LHCN-M2 (cell line): ENCODE measurements around the gene TWIST1. TPM values are rescaled to one million over a fixed set of nuclear protein-coding genes. Genes with fewer than 3 reads are reported as not detected.
A peak's percentile ranks its signal among the peaks of the same experiment; 100 is the strongest.

Experiments used
- DNase-seq: peaks from one replicate; pipeline ENCODE4 v3.0.0-alpha.2; 2012; ENCODE audit warnings: low read depth
- total RNA-seq: library from RNA; depleted of rRNA; stranded (reverse); fragments of >200 nt; gene quantifications from 2 replicates; pipeline ENCODE4 v1.2.3, GENCODE V29; 2014

Gene TWIST1
- total RNA-seq, 1 experiment from 2014 or later = 145 TPM

DNA sequence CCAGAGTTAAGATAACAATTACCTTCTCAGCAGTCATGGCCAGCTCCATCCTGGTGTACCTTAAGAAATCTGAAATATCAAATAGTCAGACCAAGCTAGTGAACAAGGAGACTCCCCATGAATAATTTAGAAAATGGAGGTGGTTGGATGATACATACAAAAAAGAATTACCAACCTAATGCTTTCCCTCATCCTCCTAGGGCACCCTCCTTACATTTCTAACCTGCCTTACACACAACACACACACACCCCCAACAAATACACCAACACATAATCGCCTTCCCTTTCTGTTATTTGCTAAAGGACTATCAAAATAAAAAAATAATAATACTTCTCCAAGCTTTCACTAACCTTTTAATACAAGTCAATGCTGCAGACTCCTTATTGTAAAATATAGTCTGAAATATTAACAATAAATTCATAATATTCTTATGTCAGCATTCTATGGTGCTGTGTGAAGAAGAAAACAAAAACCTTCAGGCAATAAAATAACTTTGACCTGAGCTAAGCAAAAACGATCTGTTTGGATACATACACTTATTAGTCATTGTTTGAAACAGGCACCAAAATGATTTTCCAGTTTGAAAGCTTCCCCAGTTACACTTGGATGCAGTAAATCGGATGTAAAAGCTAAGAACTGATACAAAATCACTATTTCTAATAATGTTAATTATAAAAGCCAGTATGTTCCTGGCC lies 3.4 kb downstream of the TWIST1 start:
- peak; percentile 49 for DNase-seq

DNA sequence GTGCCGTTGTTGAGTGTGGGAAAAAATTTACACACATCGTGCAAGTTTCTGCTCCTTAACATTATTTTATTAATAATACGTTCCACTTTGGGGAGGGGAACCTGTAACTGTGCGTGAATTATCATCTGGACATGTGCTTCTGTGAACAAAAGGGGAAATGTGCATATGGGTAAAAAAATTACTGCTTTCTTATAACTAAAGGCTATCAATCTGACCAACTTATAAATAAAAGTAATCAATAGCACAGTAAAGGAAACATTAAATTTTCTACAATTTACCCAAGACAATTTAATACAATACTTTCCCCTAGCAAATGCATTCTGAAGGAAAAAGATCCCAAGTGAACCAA lies 4.5 kb downstream of the TWIST1 start:
- DNase-seq = no peak

DNA sequence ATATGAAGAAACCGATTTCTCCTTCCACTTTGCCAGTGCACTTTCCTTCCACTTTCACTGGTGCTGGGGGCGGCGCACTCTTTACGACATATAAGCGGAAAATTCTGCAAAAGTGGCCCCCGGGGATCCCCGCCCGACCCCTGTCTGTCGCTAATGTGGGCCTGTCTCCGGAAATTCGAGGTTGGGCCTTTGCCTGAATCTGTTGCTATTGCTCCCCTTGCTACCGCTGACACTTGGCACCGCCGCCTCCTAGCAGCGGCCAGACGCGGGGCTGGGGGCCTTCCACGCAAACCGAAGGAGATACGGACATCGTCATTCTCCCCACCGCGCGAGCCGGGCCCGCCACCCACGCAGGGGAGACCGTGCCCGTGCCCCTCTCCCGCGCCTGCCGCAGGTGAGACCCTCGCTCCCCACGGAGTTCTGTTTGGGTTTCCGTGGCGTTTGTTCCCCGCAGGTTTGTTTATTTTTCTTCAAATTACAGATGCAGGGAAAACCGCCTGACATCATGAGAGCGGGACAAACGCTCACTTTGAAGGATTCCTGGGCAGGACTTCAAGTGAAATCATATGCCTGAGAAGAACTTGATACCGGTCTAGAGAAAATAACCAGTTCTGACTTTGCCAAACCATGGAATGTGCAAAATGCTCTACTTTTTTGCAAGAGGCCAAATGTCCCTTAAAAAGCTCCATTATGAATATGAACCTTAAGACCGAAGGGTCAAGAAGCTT lies 5.0 kb downstream of the TWIST1 start:
- DNase-seq = no peak

DNA sequence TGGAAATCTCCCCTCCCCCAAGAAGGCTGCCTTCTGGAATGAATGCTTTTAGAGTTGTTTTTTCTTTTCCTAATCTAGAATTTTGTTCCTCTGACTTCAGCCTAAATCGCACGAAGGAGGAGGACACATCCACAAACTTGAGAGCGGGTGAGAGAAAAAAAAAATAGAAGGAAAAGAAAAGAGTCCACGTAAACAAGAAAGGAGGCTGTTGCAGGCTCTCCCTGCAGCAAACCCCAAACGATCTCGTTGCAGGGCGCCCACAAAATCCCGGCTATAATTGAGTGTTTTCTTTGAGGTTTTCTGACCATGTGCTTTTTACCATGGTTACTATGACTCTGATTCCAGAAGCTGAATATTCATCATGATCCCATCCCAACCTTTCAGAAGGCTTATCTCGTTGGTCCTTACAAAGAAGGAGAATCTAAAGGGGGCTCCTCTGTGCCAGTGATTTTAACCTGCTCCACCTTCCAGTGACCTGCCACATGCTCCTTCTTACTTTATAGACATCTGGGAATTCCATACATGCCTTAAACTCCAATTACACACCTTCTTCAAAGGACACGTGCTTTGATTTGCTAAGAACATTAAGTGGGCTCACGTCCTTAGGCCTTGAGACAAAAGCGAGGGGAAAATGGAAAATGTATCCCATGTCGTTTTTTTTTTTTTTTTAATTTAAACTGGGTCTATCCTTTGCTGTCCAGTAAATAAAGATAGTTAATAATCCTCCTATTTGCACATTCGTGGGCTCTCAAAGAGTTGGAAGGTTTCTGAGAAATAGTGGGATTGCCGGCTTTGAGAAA lies 5.8 kb downstream of the TWIST1 start:
- DNase-seq = no peak

DNA sequence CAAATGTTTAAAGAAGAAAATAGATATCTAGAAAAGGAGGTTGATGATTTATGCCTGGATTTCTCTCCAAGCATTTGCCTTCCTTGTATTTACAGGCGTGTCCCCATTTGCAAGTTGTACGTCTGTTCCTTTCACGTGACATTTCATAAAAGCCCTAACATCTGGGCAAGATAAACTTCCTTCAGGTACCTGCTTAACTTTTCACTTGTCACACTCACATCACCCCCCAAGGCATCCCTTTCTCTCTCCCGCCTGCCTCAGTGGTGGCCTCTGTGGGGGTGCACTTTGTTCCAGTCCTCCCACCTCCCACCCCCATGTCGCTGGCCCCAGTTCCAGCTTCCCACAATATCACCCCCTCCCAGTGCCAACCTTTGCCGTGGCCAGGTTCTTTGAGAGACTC lies 6.7 kb downstream of the TWIST1 start:
- DNase-seq = no peak

DNA sequence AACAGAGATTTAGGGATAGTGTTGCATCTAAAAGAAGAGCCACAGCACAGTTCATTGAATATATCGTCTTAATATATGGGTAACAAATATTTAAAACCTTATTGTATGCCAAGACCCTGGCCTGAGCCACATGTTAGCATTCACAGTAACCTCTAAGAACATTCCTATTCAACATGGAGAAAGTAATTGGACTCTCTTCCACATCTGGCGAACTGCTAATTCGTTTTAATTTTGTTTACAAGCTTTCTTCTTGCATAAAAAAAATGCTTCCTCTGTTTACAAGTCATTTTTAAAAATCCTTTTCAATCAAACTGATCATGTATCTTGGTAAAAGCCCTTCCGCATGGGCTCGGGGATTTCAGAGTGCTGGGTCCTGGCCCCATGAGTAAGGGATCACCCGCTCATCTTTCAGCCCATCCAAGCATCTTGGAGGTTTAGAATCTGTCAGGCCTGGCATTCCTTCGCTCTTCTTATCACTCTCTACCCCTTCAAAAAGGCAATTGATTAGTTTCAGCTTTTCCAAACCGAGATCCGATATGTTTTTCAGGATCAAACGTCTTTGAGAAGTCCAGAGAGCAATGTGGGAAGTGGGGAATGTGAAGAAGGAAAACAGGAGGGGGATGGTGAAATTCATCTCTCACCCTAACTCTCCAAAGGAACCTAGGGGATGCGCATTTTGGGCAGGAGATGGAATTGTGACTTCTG lies 7.3 kb downstream of the TWIST1 start:
- DNase-seq = no peak

DNA sequence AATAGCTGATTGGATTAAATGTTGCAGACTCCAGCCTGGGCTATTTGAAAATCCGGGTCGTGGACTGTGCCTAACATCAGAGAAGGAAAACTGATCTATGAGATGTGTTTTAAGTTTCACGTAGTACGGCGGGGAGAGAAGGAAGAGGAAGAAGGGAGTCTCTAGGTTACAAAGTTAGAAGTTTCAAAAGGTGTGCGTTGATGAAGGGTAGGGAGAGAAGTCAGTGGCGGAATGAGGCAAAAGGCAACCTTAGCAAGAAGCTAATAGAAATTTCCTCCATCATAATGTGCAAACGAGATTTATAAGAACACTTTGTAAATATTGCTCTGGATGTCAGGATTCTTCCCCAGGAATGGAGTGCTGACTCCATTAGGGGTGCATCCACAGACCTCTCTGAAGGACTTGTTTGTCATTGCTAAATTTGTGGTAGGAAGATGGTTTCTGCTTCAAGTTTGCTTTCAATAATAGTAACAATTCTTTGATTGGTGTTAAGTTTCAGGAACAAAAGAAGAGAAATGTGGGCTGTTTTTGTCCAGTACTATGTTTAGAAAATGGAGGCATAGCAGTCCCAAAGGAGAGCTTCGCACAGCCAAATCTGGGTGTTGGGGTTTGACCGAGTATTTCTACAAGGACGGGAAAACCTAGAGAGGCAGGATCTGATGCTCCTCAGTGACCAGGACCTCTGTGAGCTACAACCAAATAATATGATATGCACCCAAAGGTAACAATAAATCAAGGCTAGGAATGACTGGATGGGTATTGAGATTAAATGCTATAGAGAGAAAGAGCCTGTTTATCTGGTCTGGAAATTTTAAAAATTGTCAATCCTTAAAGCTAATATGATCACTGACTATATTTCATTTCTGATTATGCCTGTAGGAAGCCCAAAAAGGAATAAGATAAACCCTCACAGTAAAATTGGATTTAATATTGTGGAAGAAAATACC lies 8.2 kb downstream of the TWIST1 start:
- no peak for DNase-seq

DNA sequence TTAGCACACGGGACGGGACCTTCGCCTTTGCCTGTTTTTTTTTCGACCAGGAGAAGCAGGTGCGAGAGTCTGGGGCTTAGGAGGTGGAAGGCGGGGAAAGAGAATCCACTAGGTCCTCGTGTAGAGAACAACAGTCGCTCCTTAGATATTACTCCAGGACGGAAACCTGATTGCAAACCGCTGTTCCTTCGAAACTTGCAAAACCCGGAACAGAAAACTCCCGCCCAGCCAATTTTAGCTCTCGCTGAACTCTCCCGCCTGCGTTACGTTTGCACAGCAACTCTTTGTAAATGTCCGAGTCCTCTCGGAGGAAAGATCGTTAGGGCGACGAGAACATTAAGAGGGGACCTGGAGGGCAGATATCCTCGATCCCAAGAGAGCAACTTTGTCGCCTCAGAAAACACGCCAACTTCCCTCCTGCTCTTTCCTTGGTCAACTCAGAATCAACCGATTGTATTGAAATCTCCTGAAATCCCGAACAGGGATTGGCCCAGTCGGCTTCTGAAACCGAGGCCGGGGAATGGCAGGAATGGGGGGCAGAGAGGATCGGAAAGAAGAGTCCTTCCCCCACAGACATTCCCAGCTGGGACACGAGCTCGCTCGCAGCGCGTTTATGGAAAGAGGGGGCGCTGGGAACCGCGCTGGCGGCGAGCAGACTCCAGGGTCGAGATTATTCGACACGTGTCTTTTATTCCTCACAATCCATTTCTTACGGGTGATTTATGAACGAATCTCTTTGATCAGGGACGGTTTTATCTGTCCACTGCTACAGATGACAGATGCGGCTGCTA lies 9.9 kb downstream of the TWIST1 start:
- peak; percentile 82 for DNase-seq

DNA sequence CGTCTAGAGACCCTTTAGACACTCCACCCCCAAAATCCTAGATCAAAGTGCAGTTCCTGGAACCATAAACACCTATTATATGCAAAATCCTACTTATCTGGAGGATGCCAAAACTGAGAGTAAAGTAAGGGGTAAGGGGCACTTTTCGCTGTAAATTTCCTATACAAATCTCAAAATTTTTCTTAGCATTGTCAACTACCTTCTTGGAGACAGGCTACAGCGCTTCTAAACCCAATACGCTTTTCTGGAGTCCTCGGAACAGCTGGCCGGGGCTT lies 10.4 kb downstream of the TWIST1 start:
- DNase-seq = no peak

DNA sequence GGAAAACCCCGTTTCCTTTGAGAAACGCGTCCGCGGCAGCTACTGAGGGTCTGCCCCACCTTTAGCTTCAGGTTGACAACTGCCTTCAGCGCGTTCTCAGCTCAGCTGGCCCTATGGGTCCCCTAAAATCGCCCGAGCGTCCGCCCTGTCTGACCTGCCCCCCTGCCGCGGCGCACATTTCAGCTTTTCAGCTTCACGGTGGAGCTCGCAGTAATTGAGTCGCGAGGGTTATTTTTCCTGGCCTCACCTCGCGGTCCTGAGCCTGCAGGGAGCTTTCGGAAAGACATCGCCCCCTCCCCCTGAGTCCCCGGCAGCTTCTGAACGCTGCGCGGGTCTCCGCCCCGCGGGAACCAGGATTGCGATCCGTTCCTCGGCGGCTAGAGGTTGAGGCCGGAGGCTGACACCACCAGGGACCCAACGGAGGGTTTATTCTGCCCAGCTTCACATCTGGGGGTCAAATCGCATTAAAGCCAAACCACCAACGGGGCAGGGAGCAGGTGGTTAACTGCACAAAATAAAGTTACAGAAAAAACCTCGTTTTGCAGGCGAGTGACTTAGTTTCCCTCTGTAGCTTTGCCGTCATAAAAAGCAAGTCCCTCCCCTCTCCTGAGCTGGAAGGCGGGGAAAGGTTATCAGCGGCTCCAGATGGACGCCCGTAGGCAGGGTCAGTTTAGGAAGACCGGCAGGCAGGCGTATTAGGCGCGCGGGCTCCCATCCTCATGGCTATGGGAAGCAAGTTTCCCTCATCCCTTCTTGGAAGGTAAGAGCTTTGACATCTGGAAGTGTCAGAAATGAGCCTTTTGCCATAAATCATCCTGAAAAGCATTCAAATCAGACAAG lies 11.0 kb downstream of the TWIST1 start:
- no peak for DNase-seq

DNA sequence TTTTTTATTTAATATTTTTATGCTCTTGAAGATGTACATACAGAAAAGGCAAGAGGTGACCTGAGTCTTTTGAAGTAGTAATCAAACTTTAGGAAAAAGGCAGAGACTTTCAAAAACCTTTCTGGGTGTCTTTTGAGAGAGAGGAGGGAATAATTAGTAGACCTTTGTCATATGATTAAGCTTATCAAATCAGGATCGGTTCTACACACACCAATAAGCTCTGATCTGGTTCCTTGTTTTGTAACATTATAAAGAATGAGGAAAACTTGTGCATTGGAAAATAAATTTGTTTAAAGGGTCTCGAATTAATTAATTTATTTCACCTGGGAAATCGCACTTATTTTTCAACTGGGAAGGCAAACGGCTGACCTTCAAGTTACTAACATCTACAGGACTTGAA lies 11.9 kb downstream of the TWIST1 start:
- DNase-seq = no peak

DNA sequence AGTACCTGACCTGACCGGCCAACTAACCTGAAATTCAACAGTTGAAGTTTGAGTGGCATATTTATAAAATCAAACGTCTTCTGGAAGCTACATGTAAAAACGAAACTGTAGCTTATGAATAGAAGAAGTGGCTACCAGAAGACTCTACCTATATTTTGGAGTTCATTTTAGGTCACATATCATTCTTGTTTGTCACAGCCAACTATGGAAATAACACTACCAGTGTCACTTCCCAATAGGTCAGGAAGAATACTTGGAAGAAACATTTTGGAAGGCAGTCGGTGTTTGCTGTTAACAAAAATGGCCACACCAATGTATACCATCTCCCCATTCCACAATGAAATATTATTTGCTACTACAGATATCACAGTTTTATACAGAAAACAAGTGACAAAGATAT lies 12.6 kb downstream of the TWIST1 start:
- no peak for DNase-seq

DNA sequence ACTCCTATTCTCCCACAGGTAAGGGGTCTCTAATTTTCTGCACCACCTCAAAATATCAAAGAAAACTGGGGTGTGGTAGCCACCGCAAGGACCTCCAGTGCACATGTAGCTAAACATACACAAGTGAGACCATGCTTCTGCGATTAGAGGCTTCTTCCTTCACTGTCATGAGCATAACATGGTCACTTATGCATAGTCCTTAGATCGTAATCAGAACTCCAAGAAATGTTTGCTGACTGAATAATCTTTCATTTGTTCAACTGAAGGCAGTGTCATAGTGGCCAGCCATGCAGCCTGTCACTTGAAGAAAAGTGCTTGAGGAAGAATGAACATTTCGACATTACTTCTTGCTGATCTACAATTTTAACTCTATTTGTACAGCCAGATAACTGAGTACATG lies 14.6 kb downstream of the TWIST1 start:
- no peak for DNase-seq

DNA sequence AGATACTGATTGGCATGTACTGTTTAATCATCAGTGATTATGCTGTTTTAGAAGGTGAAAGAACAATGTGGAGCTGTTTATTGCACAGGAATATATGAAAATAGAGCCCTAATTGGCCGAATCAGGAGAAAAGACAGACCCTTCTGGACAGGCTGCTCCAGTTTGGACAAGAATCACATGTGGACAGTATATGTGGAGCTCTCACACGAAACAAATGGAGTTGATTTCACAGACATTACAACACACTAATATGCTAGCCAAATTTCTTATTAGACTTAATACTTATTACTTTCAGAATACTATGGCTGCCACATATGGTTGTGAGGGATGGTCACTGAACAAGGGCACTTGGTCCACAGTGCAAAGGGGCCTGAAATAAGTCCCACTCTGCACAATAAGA lies 15.5 kb downstream of the TWIST1 start:
- DNase-seq = no peak

DNA sequence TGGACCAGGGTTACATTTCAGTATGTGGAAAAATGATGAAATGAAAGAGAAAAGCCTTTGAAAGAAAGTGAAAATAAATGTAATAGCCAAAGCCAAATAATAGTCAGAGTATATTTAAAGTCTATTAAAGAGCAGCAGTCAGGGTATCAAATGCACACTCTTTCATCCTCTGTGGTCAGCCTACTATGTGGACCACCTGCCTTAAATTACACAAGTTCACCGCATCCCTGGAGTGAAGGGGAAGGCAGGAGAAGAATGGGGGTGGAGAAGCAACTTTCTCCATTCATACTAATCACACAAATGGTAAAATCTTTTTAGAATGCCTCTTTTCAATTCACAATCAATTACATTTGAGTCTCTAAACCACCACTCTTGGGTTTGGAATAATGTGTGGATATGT lies 16.0 kb downstream of the TWIST1 start:
- no peak for DNase-seq

DNA sequence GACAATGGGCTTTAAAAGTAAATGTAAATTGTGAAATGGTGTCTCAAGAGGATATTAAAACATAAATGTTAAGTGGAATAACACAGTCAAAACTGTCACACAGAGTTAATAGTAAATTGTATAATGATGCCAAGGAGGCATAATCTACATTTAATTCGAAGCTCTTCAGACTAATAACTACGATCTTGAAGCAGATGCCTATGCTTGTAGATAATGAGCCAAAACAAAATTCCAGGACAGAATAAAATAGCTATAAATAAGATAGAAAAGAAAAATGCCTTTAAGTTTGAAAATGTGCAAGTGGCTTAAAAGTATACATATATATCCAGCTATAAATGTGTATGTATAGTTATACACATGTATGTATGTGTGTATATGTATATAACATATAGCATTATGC lies 17.5 kb downstream of the TWIST1 start:
- no peak for DNase-seq

DNA sequence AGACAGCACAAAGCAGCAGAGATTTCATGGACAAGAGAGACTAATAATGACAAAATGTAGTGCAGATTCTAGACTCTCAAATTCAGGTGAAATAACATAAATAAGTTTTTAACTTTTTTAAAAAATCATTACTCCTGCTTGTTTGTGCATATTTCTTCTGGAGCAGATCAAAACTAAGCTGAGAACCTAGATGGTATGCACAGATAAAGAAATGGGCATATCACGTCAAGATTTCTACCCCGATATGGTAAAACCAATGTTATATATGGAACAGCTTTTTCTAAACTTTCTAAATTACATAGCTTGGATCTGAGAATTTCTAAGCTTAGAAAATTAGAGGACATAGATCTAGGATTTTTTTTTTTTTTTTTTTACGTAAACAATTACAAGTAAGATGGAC lies 18.2 kb downstream of the TWIST1 start:
- DNase-seq = no peak

DNA sequence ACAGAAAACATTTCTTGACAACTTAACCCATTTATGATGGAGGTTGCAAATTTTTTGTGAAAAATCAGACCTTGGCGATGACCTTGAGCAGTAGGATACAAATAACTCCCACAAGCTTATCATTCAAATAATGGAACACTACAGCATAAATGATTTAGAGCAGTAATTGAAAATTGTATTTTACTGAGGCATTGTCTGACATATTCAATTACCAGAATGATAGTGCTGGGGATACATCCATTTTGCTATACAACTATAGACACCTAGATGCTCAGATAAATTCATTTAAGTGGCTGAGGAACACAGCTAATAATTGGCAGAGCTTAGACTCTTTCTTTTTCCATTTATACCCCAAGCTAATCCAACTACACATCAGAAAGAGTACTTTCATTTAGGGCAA lies 18.9 kb downstream of the TWIST1 start:
- no peak for DNase-seq
